ENCODE measurements around the gene CSF2. TPM values are rescaled to one million over a fixed set of nuclear protein-coding genes. Genes with fewer than 3 reads are reported as not detected.

CSF2 gene
- total and polyA plus RNA-seq, 2 of the 13 experiments (the other 11 are each of a cell fraction or from before 2014, with no cell fraction given) = not detected

GRCh38 chr5:132073231-132074013 is at the start of gene CSF2 (continued):
- TF ChIP-seq ZNF687 (CRISPR knock-in tag; IDR thresholded peaks at IDR 0.05) (no peak), ZHX1 (CRISPR knock-in tag; IDR thresholded peaks at IDR 0.05; ENCODE audit: low read depth) (no peak), CEBPB (IDR thresholded peaks at IDR 0.05; ENCODE audit: borderline replicate concordance, low read depth, low read length) (no peak), YEATS2 (CRISPR knock-in tag; IDR thresholded peaks at IDR 0.05; ENCODE audit: borderline replicate concordance) (no peak), LBX2 (CRISPR knock-in tag; IDR thresholded peaks at IDR 0.05; ENCODE audit: borderline replicate concordance) (no peak), ATF7-NPFF (CRISPR knock-in tag; IDR thresholded peaks at IDR 0.05; ENCODE audit: low read depth) (no peak), PLRG1 (conservative IDR thresholded peaks at IDR 0.05) (no peak), ZBTB7A (CRISPR knock-in tag; IDR thresholded peaks at IDR 0.05) (no peak), THAP8 (CRISPR knock-in tag; IDR thresholded peaks at IDR 0.05; ENCODE audit: borderline replicate concordance) (no peak), ZNF775 (CRISPR knock-in tag; IDR thresholded peaks at IDR 0.05; ENCODE audit: borderline replicate concordance) (no peak), MYPOP (CRISPR knock-in tag; IDR thresholded peaks at IDR 0.05) (no peak), ZNF710 (CRISPR knock-in tag; IDR thresholded peaks at IDR 0.05; ENCODE audit: borderline replicate concordance) (no peak), KDM1A (CRISPR knock-in tag; IDR thresholded peaks at IDR 0.05) (0 out of 2 replicates have a peak, but pooled peaks have one; percentile 24), FOXP4 (CRISPR knock-in tag; IDR thresholded peaks at IDR 0.05) (no peak)
